Astrocyte (in vitro differentiated cells and primary cell): Measurements from ENCODE around the gene MPV17L2.

Experiments
- EZH2 ChIP-seq: IDR thresholded peaks from 2 replicates; pipeline ENCODE4 v1.6.1; 2012; ENCODE audit warnings: mild to moderate bottlenecking, low read length, inconsistent platforms; ENCODE audit not compliant: insufficient read depth
- TF ChIP-seq, protein P1 (sequence below): IDR thresholded peaks from 2 replicates; pipeline ENCODE4 v1.5.1; 2011; ENCODE audit warnings: low read depth, mild to moderate bottlenecking, inconsistent platforms, low read length, moderate library complexity; ENCODE audit not compliant: insufficient read depth

DNA sequence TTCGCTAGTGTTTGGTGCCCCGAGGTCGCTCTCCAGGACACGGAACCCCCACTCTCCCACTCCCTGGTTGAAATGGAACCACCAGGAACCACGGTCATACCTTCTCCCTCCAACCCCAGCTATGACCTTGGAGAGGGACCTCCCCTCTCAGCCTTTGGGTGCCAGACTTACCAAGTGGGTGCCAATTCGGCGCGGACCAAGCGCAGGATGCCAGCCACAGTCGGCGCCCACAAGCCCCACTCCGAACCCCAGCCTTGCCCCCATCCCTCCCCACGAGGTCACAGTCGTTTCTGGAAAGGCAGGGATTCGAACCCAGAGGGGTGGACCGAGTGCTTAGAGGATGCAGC lies 32.3 kb downstream of the MPV17L2 start:
- TF ChIP-seq, protein P1, sequence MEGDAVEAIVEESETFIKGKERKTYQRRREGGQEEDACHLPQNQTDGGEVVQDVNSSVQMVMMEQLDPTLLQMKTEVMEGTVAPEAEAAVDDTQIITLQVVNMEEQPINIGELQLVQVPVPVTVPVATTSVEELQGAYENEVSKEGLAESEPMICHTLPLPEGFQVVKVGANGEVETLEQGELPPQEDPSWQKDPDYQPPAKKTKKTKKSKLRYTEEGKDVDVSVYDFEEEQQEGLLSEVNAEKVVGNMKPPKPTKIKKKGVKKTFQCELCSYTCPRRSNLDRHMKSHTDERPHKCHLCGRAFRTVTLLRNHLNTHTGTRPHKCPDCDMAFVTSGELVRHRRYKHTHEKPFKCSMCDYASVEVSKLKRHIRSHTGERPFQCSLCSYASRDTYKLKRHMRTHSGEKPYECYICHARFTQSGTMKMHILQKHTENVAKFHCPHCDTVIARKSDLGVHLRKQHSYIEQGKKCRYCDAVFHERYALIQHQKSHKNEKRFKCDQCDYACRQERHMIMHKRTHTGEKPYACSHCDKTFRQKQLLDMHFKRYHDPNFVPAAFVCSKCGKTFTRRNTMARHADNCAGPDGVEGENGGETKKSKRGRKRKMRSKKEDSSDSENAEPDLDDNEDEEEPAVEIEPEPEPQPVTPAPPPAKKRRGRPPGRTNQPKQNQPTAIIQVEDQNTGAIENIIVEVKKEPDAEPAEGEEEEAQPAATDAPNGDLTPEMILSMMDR, result no peak
- no peak for TF ChIP-seq EZH2
